DMS153 (cell line): ENCODE results near the gene MIAT.
A peak's percentile ranks its signal among the peaks of the same experiment; 100 is the strongest.
"Not testable (repeated sequence)": the region's sequence is repeated elsewhere in the genome, so short reads cannot be mapped to it uniquely, and the experiment has no call there.

Experiments used
- DNase-seq: peaks from one replicate; lab custom pipeline; 2025; lab: John Stamatoyannopoulos, UW

Gene MIAT

DNA sequence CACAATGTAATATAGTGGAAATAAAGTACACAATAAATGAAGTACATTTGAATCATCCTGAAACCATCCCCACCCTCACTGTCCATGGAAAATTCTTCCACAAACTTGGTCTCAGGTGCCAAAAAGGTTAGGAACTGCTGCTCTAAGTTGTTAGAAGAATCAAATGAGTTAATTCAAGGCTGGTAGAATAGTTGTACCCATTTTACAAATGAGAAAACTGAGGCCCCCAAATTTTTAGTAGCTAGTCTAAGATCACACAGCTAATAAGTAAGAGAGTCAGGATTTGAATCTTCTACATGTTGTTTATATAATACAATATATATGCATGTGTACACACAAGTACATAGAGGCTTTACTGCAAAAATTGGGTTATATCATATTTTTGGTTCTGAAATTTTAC is 43.1 kb downstream of the MIAT start:
- DNase-seq, result no peak

DNA sequence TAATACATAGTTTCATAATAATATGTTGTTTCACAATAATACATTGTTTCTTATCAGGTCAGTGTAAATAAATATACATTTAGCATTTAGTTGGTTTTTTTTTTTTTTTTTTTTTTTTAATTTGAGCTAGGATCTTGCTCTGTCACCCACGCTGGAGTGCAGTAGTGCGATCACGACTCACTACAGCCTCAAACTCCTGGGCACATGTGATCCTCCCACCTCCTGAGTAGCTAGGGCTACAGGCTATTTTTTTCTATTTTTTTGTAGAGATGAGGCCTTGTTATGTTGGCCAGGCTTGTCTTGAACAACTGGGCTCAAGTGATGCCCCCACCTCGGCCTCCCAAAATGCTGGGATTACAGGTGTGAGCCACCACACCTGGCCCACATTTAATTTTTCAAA is 43.5 kb downstream of the MIAT start:
- DNase-seq, result no peak

DNA sequence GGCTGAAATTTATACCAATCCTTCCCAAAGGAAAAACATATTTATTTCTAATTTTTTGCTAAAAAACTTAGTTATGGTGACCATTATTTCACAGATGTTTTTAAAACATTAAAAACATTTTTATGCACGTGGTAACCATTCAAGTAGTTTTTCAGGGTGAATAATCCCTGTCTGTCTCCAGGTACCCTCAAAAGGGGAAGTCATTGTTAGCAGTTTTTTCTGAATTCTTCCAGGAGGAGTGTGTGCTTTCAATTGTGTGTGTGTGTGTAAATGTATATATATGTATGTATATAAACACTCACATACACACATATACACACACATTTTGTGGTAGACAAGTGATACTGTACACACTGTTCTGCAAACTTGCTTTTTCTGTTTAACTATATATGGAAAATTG is 43.9 kb downstream of the MIAT start:
- no peak for DNase-seq

DNA sequence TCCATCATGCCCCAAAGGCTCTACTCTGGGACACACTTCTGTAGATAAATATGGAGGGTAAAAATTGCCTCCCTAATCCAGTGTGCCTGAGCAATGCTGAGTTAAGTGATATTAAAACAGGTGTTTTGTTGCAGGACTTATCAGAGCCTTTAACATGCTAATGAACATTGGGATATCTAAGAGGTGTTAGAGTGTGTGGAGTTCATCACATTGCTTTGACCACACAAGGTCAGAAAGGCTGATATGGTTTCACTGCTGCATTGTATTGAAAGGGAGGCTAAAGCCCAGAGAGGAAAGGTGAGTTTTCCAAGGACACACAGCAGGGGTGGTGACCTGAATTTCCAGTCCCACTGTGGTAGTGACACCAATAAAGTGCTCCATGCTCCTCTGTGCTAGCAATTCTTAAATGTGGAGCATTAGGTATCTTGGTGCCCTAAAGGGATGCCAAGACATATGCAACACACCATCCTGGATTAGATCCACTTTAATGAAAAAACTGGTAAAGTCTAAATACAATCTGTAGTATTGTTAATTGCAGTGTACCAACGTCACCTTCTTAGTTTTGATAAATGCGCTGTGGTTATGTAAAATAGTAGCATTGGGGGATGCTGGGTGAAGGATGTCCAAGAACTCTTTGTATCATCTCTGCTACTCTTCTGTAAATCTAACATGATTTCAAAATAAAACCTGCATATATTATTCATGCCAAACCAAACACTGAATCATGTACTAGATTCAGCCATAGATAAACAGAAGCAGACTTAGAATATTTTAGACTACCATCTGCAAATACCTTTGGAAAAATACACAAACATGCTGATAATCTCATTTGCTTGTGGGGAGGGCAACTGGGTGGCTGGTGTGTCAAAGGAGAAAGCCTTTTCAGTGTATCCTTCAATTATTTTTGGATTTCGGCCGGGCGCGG is 45.8 kb downstream of the MIAT start:
- no peak for DNase-seq

DNA sequence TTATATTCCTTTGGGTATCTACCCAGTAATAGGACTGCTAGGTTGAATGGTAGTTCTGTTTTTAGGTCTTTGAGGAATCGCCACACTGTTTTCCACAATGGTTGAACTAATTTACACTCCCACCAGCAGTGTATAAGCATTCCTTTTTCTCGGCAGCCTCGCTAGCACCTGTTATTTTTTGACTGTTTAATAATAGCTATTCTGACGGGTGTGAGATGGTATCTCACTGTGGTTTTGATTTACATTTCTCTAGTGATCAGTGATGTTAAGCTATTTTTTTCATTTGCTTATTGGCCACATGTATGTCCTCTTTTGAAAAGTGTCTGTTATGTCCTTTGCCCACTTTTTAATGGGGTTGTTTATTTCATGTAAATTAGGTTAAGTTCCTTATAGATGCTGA is 48.0 kb downstream of the MIAT start:
- not testable (repeated sequence) for DNase-seq

DNA sequence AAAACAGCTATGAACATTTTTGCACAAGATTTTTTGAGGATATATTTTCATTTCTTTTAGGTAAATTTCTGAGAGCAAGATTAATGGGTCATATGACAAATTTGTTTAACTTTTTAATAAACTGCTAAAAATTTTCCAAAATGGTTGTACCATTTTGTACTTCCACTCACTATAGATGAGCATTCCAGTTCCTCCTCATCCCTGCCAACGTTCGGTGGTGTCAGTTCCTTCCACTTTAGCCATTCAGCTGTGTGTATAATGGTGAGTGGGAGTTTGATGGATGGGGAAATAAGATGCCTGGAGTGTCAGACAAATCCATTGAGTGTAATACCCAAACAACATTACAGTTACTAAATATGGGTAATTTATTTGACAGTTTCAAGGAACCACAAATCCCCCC is 49.7 kb downstream of the MIAT start:
- no peak for DNase-seq

DNA sequence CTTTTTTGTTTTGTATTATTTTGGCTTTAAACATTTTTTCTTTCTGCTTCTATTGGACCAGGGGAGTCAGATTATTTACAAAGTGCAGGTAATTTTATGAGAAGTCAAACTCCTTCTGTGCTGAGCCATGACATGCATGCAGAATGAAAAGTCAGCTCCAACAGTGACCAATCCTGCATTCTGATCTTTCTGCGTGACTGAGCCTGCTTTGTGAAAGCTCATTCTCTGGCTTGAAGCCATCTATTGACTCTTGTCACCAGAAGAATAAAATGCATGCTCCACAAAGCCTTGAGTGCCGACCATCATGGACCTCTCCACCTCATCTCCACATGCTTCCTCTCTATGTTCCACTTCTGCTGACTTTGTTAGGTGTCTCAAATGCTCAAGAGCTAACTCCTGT is 50.2 kb downstream of the MIAT start:
- peak; percentile 20 for DNase-seq

DNA sequence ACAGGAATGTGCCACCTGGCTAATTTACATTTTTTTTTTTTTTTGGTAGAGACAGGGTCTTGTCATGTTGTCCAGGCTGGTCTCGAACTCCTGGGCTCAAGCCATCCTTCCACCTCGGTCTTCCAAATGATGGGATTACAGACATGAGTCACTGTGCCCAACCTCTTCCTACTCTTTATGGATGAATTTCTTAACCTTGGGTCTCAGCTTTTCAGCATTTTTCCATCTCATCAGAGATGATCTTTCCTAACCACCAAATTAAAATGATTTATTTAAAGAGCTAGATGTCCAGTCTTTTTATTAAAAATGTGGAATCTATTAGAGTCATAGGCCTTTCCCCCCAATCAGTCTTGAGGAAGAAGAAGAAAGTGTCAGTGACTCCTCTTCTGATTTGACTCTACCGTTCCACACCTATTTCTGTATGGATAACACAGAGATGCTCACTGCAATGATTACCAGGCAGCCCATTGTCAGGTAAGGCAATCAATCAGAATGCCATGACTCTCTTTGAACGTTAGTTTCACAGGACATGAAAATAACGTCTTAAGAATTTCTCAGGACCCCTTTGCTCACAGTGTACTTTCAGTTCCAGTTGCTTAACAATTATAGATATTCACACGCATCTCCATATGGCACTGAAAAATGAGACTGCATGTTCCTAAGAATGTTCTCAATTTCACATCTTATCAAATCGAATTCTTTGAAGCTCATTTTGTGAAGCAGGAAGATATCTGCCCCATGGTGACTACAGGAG is 51.0 kb downstream of the MIAT start:
- DNase-seq, result no peak

DNA sequence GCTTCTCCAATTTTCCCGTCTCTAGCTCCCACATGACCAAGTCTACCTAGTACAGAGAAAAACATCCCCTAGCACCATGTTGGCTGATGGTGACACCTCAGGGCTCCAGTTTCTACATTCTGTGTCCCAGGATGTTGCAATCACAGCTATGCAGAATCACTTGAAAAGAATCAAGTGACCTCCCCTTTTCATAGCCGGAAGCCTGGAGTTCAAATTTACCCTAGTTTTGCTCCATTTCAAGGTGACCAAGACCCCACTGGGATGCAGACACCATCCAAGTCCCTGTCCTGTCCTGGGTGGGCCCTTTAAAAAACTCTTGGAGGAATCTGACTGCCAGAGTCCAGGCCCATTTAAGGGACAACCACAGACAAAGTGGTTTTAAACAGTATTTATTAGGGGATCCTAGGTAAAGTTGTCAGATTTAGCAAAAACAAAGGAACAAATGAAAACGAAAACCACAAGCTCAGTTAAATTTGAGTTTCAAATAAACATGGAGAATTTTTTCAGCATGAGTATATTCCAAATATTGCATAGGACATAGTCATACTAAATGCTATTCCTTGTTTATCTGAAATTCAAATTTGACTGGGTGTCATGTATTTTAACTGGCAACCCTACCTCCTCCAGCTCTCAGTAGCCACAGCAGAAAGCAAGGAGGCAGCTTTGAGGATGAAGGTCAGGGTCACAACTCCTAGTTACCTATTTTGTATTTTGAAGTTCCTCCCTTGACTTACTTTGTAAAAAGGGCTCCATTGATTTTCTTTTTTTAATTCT is 52.4 kb downstream of the MIAT start:
- DNase-seq, result no peak

DNA sequence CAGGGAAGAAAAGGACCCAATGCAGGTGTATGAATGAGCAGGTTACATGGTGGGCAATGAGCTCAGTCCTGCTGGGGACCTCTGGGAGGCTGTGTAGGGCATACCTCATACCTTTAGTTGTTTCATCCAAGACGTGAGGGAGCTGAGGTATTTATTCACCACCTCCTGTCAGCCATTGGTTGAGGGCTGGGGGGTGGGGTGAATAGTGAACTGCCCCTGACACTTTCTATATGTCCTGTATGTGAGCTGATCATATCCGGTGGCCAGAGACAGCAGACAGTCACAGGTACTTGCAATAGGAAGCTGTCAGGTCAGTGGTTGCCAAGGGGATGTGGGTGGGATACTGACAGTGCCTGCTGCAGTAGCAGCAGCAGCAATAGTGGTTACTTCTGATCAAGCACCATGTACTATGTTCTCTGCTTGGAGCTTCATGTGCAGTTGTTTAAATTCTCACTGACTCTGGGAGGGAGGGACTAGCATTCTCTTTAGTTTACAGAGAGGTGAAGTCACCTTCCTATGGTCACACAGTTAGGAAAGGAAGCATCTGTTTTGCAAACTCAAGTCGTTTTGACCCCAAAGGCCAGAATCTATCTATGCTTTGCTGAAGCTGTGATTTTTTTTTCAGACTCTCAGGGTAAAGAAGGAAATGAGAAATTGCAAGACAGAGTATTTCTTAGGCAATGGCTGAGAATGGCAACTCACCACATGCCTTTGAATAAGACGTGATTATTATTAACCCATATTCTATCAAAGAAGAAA is 54.0 kb downstream of the MIAT start:
- DNase-seq, result no peak

DNA sequence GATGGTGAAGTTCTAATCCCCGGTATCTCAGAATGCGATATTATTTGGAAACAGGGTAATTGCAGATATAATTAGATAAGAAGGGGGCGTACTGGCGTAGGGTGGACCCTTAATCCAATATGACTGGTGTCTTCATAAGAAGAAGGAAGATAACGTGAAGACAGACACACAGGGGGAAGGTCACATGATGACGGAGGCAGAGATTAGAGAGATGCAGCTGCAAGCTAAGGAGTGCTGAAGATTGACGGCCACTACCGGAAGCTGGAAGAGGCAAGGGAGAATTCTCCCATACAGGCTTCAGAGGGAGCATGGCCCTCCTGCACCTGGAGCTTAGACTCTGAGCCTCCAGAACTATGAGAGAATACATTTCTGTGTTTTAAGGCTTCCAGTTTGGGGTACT is 54.8 kb downstream of the MIAT start:
- DNase-seq, result no peak

DNA sequence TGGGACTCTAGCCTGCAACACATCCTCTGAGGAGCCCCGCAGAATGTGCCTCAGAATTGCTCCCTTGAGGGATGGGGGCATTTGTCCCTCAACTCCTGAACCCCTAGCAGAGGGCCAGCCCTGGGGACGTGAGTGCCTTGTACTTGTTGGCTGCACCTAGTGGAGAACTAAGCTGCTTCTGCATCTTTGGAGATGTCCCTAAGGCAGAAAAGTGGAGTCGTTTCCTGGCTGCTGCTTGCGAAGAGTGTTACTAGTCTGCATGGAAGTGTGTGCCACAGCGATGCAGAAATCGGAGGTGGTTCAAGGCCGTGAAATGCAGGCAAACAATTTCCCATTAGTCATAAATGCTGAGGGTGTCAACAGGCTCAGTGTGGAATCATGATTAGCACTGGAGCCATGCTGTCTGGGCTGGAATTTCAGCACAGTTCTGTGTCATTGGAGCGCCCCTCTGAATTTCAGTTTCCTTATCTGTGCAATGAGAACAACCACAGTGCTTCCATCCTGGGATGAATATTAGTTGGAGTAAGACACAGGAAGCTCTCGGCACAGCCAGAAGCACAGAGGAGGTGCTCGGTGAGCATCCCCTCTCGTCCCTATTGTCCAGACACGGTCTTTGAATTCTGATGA is 56.5 kb downstream of the MIAT start:
- no peak for DNase-seq

DNA sequence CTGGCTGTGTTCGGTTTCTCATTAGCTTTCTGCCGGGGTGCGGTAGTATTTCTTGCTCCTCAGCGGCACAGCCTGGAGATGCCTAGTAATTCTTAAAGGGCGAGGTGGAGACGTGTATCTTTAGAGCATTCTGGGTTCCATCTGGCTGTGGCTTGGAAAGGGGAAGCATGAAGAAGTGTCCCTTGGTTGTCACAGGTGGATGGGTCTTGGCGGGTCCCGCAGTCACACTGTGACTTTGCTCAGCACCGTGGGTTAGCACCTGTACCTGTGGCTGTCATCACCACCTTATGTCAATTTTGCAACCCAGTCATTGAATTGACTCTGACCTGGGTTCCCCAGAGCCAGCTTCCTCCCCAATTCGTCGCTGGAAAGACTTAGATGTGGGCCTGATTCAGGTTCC is 57.6 kb downstream of the MIAT start:
- no peak for DNase-seq

DNA sequence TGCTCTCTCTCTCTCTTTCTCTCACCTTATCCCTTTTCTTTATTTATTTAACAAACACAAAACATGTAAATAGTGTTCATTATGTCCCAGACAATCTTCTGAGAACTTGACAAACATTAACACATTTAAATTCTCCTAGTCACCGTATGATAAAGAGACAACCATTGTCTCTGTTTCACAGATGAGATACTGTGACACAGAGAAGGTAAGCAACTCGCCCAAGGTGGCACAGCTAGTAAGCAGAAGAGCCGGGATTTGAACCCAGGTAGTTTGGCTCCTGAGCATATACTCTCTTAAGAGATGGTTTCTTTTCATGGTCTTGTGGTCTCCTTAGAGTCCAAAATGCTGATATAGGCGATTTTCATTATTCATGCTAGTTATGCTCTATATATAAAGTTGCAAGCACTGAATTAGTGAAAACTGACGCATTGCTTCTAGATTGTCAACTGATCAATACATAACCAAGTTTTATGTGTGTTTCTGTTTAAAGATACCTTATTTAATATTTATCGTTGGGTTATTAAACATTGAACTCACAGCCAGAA is 58.1 kb downstream of the MIAT start:
- no peak for DNase-seq

DNA sequence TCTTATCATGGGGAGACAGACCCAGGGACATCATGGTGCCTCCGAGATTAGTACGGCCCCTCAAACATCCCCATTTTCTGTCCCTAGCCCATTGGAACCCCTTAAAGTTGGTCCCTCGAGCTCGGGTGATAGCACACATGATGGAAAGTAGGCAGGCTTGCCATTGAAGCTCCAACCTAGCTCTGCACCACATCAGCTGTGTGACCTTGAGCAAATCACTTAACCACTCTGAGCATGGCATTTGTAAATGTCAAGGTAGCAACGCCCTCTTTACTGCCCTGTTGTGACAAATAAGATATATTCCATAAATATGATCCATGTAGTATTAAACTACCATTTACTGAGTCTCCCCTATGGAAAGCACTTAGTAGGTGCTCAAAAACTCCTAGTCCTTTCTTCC is 61.1 kb downstream of the MIAT start:
- no peak for DNase-seq

DNA sequence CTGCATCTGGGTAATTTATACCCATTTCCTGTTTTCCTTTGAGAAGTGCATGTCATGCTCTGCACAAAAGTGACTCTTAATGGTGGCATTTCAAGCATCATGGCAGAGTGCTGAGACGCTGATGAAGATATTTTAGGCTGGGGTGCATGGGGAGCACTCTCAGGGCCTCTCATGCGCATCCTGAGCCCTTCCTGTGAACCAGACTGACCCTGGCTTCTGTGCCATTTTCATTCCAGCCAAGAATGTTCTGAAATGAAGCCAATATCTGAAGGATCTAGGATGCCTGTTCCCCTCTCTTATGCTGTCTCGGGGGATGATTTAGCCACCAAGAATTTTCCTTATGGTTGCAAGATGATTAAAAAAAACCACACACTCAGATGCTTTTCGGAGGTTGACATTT is 61.5 kb downstream of the MIAT start:
- DNase-seq, result no peak

DNA sequence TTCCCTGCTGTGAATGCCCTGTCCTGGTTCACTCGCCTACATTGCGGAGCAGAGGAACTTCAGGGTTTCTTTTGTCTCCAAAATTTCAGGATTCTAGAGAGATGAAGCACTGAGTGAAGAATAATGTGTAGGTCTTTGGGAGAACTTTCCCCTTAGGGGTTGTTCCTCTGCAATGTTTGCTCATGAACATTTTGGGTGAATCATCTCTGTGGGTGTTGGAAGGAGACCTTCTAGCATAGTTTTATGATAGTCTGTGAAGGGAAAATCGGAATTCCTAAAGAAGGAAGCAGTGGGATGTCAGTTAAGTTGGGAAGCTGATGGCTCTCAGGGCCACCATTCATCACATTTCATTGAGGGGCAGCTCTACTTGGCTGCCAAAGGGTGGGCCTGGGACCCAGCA is 64.8 kb downstream of the MIAT start:
- DNase-seq, result no peak

DNA sequence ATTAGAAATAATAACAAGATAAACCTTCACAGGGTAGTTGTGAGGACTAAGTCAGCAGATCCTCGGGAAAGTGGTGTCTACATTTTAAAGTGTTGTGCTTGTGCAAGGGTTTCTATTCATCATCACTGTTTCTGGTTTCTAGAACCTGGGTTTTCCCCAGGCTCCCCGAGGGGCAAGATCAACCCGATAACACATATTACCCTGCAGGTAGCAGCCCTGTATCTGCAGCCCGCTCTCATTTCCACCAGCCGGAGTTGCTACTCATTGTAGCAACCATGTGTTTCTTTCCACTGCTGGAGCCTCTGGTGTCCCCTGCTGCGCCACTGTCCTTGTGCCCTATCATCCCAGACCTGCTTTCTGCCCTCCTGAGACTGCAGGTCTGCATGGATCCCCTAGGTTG is 67.0 kb downstream of the MIAT start:
- no peak for DNase-seq

DNA sequence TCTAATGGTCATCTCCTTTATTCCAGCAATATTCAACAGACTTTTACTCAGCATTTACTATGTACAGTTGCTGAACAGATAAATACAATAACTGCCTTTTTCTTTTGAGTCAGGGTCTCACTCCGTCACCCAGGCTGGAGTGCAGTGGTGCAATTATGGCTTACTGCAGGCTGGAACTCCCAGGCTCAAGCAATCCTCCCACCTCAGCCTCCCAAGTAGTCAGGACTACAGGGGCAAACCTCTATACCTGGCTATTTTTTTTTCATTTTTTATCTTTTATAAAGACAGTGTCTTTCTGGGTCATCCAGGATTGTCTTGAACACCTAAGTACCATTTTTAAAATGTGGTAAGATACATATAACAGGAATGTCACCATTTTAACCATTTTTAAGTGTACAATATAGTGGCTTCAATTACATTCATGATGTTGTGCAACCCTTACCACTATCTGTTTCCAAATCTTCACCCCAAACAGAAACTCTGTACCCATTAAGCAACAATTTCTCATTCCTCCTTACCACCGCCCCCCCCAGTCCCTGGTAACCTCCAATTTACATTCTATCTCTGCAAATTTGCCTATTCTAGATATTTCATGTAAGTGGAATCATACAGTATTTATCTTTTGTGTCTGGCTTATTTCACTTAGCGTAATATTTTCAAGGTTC is 67.8 kb downstream of the MIAT start:
- DNase-seq, result no peak
